Measurements from ENCODE around the gene TAS2R38. TPM values are rescaled to one million over a fixed set of nuclear protein-coding genes. Genes with fewer than 3 reads are reported as not detected.

The TAS2R38 gene
- total RNA-seq, 1 donor from 2014 or later: not detected

DNA sequence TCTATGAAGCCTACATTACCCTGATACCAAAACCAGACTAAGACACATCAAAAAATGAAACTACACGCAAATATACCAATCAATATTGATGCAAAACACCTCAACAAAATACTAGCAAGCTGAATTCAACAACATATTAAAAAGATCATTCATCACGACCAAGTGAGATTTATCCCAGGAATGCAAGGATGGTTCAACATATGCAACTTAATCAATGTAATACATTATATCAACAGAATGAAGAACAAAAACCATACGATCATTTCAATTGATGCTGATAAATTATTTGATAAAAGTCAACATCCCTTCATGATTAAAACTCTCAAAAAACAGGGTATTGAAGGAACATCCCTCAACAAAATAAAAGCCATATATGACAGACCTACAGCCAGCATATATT, 32.5 kb downstream of the TAS2R38 start:
- no peaks in the 10 kb centered on the region for H3K79me2 ChIP-seq (ENCODE audit: insufficient read depth, low read length)
- H3K27ac Mint-ChIP-seq (ENCODE audit: unreplicated experiment): no peak overlapping the region
- no peaks in the 10 kb centered on the region for H3K36me3 ChIP-seq (ENCODE audit: insufficient read depth, low read length)
- H3K27me3 Mint-ChIP-seq (ENCODE audit: low read depth, unreplicated experiment): no peaks in the 10 kb centered on the region
- TF ChIP-seq, protein P1, sequence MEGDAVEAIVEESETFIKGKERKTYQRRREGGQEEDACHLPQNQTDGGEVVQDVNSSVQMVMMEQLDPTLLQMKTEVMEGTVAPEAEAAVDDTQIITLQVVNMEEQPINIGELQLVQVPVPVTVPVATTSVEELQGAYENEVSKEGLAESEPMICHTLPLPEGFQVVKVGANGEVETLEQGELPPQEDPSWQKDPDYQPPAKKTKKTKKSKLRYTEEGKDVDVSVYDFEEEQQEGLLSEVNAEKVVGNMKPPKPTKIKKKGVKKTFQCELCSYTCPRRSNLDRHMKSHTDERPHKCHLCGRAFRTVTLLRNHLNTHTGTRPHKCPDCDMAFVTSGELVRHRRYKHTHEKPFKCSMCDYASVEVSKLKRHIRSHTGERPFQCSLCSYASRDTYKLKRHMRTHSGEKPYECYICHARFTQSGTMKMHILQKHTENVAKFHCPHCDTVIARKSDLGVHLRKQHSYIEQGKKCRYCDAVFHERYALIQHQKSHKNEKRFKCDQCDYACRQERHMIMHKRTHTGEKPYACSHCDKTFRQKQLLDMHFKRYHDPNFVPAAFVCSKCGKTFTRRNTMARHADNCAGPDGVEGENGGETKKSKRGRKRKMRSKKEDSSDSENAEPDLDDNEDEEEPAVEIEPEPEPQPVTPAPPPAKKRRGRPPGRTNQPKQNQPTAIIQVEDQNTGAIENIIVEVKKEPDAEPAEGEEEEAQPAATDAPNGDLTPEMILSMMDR (IDR thresholded peaks at IDR 0.05; ENCODE audit: insufficient read depth, low read depth, low read length): no peak
- no peak for TF ChIP-seq EZH2 (IDR thresholded peaks at IDR 0.05; ENCODE audit: insufficient read depth, low read length)
- H3K9ac ChIP-seq (ENCODE audit: low read length): no peak overlapping the region
- peaks cover 4% of the 10 kb centered on the region for H3K9me3 Mint-ChIP-seq (ENCODE audit: unreplicated experiment)
- no peak for FAIRE-seq
- H3K9me3 ChIP-seq (ENCODE audit: insufficient read depth, low read depth, low read length): no peaks in the 10 kb centered on the region
- H3K4me1 ChIP-seq (ENCODE audit: insufficient read depth, low read length): no peaks in the 10 kb centered on the region
- no peak overlapping the region for H3K4me2 ChIP-seq (ENCODE audit: low read length)
- H3K4me1 Mint-ChIP-seq (ENCODE audit: low read depth, unreplicated experiment): peaks cover 11% of the 10 kb centered on the region
- no peaks in the 10 kb centered on the region for H3K36me3 Mint-ChIP-seq (ENCODE audit: low read depth, unreplicated experiment)
- H3K27ac ChIP-seq (ENCODE audit: low read depth, low read length): no peak overlapping the region
- no peak overlapping the region for H3K4me3 Mint-ChIP-seq (ENCODE audit: unreplicated experiment)
- no peaks in the 10 kb centered on the region for H4K20me1 ChIP-seq (ENCODE audit: insufficient read depth, low read length)
- no peak for DNase-seq (ENCODE audit: low read depth)
- no peak overlapping the region for H2AFZ ChIP-seq (ENCODE audit: low read depth, low read length)
- H3K27me3 ChIP-seq (ENCODE audit: insufficient read depth, low read length): no peaks in the 10 kb centered on the region
- H3K4me3 ChIP-seq (ENCODE audit: insufficient read depth, low read depth, low read length): no peak overlapping the region

DNA sequence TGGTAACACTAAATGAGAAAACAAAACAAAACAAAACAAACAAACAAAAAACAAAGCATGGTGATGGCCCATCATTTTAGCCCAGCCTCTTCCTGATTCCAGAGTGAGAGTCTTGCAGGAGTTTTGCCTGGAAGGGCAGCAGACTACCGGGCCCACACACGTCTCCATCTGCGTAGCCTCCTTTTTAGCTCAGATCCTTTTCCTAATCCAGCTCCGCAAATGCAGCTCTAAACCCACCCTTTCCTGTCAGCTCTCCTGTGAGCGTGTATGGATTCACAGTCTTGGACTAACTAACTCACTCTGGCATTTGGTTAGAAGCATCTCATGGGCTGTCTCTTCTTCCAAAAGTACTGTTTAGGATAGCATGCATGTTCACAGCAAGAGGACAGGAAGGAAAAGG, 43.4 kb downstream of the TAS2R38 start:
- no peak overlapping the region for H3K27ac Mint-ChIP-seq (ENCODE audit: unreplicated experiment)
- Histone ChIP-seq H3K4me1 (ENCODE audit: insufficient read depth, low read length) (no peaks in the 10 kb centered on the region), H4K20me1 (ENCODE audit: insufficient read depth, low read length) (no peaks in the 10 kb centered on the region), H3K9ac (ENCODE audit: low read length) (no peak overlapping the region), H3K4me2 (ENCODE audit: low read length) (no peak overlapping the region), H3K27ac (ENCODE audit: low read depth, low read length) (no peak overlapping the region), H3K4me3 (ENCODE audit: insufficient read depth, low read depth, low read length) (no peak overlapping the region), H2AFZ (ENCODE audit: low read depth, low read length) (no peak overlapping the region), H3K36me3 (ENCODE audit: insufficient read depth, low read length) (no peaks in the 10 kb centered on the region), H3K9me3 (ENCODE audit: insufficient read depth, low read depth, low read length) (no peaks in the 10 kb centered on the region), H3K79me2 (ENCODE audit: insufficient read depth, low read length) (no peaks in the 10 kb centered on the region), H3K27me3 (ENCODE audit: insufficient read depth, low read length) (no peaks in the 10 kb centered on the region)
- no peak for FAIRE-seq
- no peaks in the 10 kb centered on the region for H3K27me3 Mint-ChIP-seq (ENCODE audit: low read depth, unreplicated experiment)
- no peaks in the 10 kb centered on the region for H3K36me3 Mint-ChIP-seq (ENCODE audit: low read depth, unreplicated experiment)
- H3K9me3 Mint-ChIP-seq (ENCODE audit: unreplicated experiment): peaks cover 3% of the 10 kb centered on the region
- H3K4me3 Mint-ChIP-seq (ENCODE audit: unreplicated experiment): no peak overlapping the region
- no peak for DNase-seq (ENCODE audit: low read depth)
- peaks cover 5% of the 10 kb centered on the region for H3K4me1 Mint-ChIP-seq (ENCODE audit: low read depth, unreplicated experiment)
- no peak for TF ChIP-seq EZH2 (IDR thresholded peaks at IDR 0.05; ENCODE audit: insufficient read depth, low read length)
- TF ChIP-seq, protein P1 (IDR thresholded peaks at IDR 0.05; ENCODE audit: insufficient read depth, low read depth, low read length): no peak

DNA sequence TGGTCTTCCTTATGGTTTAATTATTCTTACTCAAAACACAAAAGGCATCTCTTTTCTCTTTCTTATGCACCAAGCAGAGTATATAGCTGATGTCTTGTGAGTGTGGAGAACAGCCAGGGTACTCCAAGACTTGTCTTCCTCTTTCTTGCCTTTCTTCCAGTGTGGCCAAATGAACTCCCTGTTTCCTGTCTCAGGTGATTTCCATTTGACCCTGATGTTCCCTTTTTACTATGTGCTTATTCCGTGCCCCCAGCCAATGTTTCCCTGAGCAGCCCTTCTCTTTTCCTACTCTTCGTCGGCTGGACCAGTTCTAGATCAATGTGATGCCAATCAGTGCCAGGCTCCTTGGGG, 44.8 kb downstream of the TAS2R38 start:
- TF ChIP-seq, protein P1 (IDR thresholded peaks at IDR 0.05; ENCODE audit: insufficient read depth, low read depth, low read length): no peak
- no peak for TF ChIP-seq EZH2 (IDR thresholded peaks at IDR 0.05; ENCODE audit: insufficient read depth, low read length)
- H2AFZ ChIP-seq (ENCODE audit: low read depth, low read length): no peak overlapping the region
- Mint-ChIP-seq H3K27ac (ENCODE audit: unreplicated experiment) (no peak overlapping the region), H3K36me3 (ENCODE audit: low read depth, unreplicated experiment) (no peaks in the 10 kb centered on the region), H3K4me3 (ENCODE audit: unreplicated experiment) (no peak overlapping the region), H3K27me3 (ENCODE audit: low read depth, unreplicated experiment) (no peaks in the 10 kb centered on the region), H3K4me1 (ENCODE audit: low read depth, unreplicated experiment) (peaks cover 5% of the 10 kb centered on the region), H3K9me3 (ENCODE audit: unreplicated experiment) (peaks cover 3% of the 10 kb centered on the region)
- H3K4me2 ChIP-seq (ENCODE audit: low read length): no peak overlapping the region
- H3K27ac ChIP-seq (ENCODE audit: low read depth, low read length): no peak overlapping the region
- no peak overlapping the region for H3K9ac ChIP-seq (ENCODE audit: low read length)
- no peak for FAIRE-seq
- DNase-seq (ENCODE audit: low read depth): no peak
- no peaks in the 10 kb centered on the region for H3K36me3 ChIP-seq (ENCODE audit: insufficient read depth, low read length)
- H3K79me2 ChIP-seq (ENCODE audit: insufficient read depth, low read length): no peaks in the 10 kb centered on the region
- H3K27me3 ChIP-seq (ENCODE audit: insufficient read depth, low read length): no peaks in the 10 kb centered on the region
- no peak overlapping the region for H3K4me3 ChIP-seq (ENCODE audit: insufficient read depth, low read depth, low read length)
- H4K20me1 ChIP-seq (ENCODE audit: insufficient read depth, low read length): no peaks in the 10 kb centered on the region
- H3K9me3 ChIP-seq (ENCODE audit: insufficient read depth, low read depth, low read length): no peaks in the 10 kb centered on the region
- H3K4me1 ChIP-seq (ENCODE audit: insufficient read depth, low read length): no peaks in the 10 kb centered on the region

All from astrocyte (in vitro differentiated cells and primary cell).